Measurements from ENCODE around the gene CDHR1.

Gene CDHR1

DNA sequence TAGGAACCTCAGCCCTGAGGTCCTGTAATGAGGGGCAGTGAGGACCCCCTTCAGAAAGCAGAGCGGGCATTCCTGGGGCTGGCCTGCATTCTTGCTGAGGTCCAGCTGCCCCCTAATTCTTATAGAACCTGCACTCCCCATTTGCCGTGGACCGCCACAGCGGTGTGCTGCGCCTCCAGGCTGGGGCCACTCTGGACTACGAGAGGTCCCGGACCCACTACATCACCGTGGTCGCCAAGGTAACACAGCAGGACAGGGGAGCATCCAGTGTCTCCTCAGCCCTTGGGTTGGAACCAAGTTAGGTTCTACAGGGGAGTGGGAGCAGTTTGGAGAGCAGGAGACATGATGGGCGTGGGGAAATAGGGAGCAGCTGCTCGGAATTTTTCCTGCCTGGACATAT lies 7.3 kb downstream of the CDHR1 start:
- DNase-seq = no peak

DNA sequence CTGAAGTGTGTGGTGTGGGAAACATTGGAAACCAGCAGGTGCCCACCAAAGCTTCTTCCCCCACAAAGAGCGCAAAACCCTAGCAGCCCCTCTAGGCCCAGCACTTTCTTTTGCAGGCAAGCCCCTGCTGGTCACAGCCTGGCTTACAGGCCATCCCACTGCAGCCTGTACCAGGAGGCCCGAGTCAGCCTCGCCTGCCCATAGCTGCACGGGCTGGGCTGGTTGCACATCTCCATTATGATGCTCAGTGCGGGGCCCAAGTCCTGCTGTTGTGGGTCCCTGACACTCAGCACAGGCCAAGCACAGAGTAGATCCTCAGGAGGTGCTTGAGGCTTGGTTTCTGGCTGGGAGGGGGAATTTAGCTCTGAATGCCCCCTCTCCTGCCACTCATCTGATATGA lies 8.0 kb downstream of the CDHR1 start:
- DNase-seq = no peak

DNA sequence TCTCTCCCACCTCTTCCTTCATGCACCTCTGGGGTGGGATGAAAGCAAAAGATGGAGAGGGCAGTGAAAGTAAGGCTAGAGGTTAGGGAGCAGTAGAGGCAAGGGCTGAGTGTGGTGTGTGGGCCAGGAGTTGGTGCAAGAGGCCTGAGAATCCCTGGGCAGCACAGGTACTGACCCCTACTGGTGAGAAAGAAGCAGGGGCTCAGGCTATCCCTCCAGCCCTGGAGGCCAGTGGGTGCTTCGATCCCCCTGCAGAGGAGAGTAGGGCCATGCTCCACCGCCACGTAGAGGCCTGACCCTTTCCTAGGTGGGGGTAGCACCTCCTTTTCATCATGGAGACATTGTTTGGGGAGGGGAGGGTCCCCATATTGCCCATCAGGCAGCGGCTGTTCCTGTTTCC lies 9.8 kb downstream of the CDHR1 start:
- no peak for DNase-seq

DNA sequence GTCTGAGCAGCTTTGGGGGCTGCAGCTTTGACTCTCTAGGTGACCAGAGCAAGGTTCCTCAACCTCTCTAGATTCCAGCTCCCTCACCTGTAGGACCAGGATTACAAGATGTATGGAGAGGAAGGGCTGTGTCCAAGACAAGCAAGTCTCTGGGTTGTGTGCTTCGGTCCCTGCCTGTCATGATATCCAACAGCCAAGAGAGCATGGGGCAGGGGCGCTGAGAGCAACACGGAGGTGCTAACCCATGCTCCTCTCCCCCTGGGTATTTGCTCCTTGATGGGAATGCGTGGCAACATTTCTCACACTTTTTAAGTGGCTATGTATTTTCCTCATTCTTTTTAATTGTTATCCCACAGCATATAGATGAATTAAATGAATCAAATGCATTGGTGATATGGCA lies 10.3 kb downstream of the CDHR1 start:
- DNase-seq = no peak

DNA sequence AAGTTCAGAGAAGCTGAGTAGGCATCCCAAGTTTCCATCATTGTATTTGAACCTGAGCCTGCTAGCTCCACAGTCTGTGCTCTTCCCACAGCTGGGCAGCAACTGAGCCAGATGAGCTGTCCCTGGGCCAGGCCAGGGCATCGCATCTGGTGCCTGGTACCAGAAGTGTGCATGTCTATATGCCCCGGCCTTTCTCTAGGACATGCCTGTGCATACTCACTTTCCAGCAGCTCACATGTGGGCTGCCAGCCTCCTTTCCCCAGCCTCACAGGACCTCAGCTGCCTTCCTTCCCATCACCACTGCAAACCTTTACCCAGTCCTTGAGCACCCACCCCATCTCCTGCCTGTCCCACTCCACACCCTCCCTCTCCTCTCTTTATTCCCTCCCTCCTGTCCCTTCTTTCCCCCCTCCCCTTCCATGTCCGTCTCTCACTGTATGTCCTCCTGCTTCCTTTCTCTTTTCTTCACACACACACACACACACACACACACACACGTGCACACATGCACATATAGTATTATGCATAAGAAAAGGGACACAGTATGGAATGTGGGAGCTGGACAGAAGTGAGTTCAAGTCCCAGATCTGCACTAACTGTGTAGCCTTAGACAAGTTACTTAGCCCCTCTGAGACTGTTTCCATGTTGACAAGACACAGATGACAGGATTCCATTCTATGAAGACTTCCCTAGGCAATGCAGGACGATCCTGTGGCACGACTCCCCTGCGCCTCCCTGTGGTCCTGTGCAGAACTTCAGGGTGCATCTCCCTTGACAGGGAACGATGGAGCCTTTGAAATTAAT lies 10.9 kb downstream of the CDHR1 start:
- DNase-seq = no peak

DNA sequence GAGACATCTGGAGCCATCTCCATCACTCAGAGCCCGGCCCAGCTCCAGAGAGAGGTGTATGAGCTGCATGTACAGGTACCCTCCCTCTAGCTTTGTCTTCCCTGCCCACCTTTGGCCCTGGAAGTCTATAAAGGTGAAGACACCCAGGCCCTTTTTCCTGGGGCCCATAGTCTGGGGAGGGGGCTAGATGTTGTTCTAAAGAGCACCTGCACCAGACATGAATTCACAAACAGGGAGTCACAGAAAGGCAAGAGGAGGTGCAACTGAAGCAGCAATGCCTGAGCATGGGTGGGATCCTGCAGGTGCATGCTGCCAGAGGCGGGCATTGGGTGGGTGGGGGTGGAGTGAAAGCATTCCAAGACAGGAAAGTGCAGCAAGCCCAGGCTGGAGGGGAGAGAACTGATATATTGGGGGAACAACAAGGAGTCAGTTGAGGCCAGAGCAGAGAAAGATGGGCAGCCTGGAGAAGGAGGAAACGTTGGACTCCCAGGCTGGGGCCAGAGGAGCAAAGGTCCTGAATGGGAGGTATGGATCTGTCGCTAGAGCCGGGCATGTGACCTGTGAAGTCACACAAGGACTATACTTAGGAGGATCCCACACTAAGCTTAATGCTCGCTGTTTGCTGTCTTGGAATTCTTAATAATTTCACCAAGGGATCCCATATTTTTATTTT lies 11.7 kb downstream of the CDHR1 start:
- no peak for DNase-seq

DNA sequence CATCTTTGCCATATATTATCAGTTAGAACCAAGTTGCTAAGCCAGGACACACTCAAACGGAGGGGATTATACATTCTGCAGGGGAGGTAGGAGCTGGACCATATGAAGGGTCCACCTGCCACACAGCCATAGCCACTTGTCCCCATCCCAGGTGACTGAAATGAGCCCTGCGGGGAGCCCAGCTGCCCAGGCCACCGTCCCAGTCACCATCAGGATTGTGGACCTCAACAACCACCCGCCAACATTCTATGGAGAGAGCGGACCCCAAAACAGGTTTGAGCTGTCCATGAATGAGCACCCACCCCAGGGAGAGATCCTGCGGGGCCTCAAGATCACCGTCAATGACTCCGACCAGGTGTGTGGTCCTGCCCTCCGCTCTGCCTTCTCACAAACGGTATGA lies 13.7 kb downstream of the CDHR1 start:
- no peak for DNase-seq

DNA sequence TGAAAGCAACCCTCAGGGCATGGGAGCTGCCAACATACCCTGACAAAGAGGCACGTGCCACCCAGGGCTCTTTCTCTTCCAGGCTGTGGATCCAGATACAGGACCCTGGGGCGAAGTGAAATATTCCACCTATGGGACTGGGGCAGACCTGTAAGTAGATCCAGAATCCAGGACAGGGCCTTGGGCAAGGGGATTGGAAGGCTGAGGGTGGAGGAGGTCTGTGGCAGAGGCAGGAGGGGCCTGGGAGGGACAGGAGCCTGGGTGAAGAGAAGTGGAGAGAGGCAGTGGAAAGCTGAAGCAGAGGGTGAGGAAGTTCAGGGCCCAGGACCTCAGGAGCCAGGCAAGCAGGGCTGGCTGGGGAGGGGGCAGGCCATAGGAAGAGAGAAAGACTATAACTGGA lies 17.2 kb downstream of the CDHR1 start:
- DNase-seq = no peak

DNA sequence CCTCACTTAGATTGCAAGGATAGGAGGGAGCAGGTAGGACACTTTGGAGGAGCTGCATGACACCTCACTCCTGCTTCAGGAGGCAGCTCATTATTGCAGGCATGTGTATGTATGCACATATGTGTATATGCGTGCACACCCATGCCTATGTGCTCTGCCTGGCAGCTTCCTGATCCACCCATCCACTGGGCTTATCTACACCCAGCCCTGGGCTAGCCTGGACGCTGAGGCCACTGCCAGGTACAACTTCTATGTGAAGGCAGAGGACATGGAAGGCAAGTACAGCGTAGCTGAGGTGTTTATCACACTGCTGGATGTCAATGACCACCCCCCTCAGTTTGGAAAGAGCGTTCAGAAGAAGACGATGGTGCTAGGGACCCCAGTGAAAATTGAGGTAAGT lies 17.7 kb downstream of the CDHR1 start:
- no peak for DNase-seq

DNA sequence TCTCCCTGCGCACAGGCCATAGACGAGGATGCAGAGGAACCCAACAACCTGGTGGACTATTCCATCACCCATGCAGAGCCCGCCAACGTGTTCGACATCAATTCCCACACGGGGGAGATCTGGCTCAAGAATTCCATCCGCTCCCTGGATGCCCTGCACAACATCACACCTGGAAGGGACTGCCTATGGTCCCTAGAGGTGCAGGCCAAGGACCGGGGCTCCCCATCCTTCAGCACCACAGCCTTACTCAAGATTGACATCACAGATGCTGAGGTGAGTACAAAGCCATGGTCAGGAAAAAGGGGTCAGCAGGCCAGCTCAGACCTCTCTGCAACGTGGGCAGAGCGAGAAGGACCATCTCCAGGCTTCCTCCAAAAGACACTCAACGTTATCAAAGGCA lies 18.7 kb downstream of the CDHR1 start:
- DNase-seq = no peak

- DNase-seq = no peak
These were observed 19.8 kb downstream of the CDHR1 start for GRCh38 chr10:84214046-84214572.

- DNase-seq = no peak
These were observed 20.4 kb downstream of the CDHR1 start for GRCh38 chr10:84214612-84215235.

DNA sequence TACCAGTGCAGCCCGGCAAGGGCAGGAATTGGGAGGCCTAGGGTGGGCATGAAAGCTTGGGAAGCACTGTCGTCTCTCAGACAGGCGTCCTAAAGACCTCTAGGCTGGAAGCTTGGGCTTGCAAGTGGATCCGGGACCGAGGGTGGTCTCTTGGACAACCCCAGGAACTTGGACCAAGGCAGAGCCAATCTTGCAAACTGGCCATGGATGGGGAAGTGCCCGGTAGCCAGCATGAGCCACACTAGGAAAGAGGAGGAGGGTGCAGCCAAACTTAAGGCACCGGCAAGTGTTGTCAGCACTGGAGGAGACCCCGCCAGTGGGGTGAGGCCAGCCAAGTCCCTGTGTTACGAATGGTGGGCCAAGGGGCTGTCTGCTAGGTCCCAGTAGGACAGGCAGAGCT lies 22.5 kb downstream of the CDHR1 start:
- no peak for DNase-seq

DNA sequence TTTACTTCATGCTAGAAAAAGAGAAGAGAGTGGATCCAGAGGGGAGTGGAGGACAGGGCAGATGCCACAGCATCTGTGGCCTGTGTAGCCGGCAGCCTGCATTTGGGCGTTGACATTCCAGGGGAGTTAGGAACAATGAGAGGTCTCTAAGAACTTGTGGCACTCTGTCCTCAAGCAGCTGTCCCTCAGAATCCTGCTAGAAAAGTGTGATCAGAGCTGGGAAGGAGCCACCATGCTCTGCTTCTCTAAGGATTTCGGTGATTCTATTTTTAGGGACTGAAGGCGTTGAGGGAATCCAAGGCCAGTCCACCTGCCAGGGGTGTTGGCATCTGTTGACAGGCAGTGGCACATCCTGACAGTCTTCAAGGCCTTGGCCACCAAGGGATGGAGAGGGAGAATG lies 23.4 kb downstream of the CDHR1 start:
- no peak for DNase-seq

- DNase-seq = no peak
These were observed 27.6 kb downstream of the CDHR1 start for GRCh38 chr10:84221916-84222315.

GRCh38 chr10:84224411-84225028 lies 30.2 kb downstream of the CDHR1 start:
- no peak for DNase-seq

GRCh38 chr10:84225427-84226173 lies 31.3 kb downstream of the CDHR1 start, which contains the start of gene LRIT2:
Gene LRIT2 (minus strand): TSS chr10:84225544. CDS start chr10:84225520, 24 bp downstream.
- DNase-seq = no peak

GRCh38 chr10:84226616-84227015 lies 32.3 kb downstream of the CDHR1 start:
- DNase-seq = no peak

DNA sequence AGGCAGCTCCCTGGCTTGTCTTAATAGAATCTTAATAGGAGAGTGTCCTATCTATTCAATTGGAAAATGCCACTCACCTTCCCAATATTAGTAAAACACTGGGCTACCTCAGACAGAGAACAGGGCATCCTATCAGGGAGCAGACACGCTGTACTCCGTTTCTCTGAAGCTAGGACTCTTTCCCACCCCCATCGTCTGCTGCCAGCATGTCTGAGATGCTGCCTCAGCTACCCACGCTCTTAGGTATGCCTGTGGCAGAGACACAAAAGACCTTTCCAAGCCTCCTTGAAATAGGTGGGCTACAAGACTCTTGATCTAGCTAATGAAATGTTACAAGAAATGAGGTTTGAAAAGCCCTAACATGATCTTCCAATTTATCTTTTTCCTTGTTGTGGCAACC lies 33.5 kb downstream of the CDHR1 start:
- DNase-seq = no peak

DNA sequence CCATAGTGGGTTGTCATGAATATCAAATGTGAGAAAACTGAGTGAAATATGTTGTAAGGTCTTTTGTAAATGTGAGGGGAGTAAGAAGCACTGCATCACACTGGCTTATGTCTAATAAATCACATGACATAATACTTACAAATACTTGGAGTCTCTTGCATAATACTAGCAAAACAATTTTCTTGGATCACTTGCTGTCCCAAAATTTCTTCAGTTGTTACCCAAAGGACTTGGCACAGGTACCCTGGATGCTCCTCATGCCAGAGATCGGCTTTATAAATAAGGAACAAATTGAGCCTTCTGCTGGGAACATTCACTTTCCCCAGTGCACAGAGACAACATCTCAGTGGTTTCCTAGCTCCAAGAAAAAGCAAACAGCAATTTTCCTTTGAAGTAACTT lies 36.0 kb downstream of the CDHR1 start:
- no peak for DNase-seq

DNA sequence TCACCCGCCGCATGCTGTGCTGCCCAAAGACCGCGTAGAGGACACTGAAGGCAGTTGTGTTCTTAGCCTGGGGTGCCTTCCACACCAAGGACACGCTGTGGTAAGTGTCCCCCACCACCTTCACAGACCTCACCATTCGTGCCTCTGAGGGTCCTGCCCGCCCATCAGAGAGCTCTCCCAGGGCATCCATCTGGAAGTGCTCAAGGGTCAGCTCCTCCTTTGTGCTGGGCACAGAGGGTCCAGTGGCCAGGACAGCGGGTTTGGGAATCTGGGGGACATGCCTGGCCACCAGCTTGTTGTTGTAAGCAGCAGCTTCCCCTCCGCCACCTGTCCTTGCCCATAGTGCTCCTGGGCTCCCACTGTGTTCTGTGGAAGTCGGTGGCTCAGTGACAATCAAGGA lies 38.0 kb downstream of the CDHR1 start:
- no peak for DNase-seq

- no peak for DNase-seq
These were observed 39.6 kb downstream of the CDHR1 start for GRCh38 chr10:84233940-84234339.

- no peak for DNase-seq
These were observed 40.1 kb downstream of the CDHR1 start for GRCh38 chr10:84234479-84234878.
